Breast epithelium (tissue), 3 donors: ENCODE results near the gene RTP3.

ENCODE experiments used
- POLR2A ChIP-seq: fragments of 450-650 bp; IDR thresholded peaks from one replicate; pipeline ENCODE4 v1.6.1; 2016; ENCODE audit warnings: antibody characterized with exemption, mild to moderate bottlenecking, moderate library complexity
- POLR2AphosphoS5 ChIP-seq, 3 donors: sonication (generic); formaldehyde crosslinking; IDR thresholded peaks; one replicate each; pipeline ENCODE4 v1.6.1; 2017; ENCODE audit warnings: antibody characterized with exemption in 3 of 3
- TF ChIP-seq, protein P1 (sequence below), 3 donors: fragments of 450-650 bp; IDR thresholded peaks; one replicate each; pipeline ENCODE4 v1.5.1; 2016 to 2017; ENCODE audit warnings: antibody characterized with exemption in 3 of 3, mild to moderate bottlenecking in 3 of 3, moderate library complexity in 3 of 3

DNA sequence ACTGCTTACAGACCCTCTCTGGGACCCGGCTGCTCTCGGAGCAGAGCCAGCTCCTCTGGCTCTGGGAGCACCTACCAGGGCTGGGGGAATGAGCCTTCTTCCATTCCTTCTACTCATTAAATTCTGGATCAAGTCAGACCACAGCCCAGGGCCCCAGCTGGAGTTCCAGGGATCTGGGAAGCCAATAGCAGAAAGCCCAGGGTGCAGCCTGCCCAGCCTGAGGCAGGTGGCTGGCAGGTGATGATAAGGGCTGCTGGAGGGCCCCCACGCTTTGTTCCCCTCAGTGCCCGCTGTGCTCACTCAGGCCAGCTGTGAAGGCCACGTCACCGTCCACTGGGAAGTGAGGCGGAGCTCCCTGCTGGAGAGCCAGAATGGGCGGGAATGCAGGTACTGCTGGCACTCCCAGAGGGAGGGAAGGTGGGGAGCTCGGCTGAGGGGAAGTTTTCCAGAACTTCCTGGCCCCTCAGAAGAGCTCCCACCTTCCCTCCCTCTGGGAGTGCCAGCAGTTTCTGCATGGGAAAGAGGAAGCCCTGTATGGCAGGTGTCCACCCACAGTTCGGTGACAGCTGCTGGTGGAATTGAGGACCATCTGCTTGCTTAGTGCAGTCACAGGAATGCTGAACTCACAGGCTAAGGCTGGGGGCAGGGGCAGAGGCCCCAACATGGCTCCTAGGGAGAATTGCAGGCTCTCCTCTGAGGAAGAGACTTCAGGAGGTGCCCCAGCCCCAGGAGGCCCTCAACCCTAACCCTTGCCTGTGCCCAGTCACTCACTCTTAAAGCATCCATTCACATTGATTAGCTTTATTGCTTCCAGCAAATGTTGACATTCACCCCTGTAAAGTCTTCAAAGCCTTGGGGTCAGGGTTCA, 12.6 kb upstream of the RTP3 start:
- TF ChIP-seq, protein P1, sequence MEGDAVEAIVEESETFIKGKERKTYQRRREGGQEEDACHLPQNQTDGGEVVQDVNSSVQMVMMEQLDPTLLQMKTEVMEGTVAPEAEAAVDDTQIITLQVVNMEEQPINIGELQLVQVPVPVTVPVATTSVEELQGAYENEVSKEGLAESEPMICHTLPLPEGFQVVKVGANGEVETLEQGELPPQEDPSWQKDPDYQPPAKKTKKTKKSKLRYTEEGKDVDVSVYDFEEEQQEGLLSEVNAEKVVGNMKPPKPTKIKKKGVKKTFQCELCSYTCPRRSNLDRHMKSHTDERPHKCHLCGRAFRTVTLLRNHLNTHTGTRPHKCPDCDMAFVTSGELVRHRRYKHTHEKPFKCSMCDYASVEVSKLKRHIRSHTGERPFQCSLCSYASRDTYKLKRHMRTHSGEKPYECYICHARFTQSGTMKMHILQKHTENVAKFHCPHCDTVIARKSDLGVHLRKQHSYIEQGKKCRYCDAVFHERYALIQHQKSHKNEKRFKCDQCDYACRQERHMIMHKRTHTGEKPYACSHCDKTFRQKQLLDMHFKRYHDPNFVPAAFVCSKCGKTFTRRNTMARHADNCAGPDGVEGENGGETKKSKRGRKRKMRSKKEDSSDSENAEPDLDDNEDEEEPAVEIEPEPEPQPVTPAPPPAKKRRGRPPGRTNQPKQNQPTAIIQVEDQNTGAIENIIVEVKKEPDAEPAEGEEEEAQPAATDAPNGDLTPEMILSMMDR (IDR thresholded peaks at IDR 0.05), result no peak
- TF ChIP-seq POLR2A (no peak), POLR2AphosphoS5 (IDR thresholded peaks at IDR 0.05) (no peak)
